GM12864 (cell line): ENCODE data around the gene LIME1.

Source experiments
- DNase-seq: peaks from one replicate; pipeline ENCODE4 v3.0.0-alpha.2; 2011; ENCODE audit warnings: low read depth
- H3K4me3 ChIP-seq: 2 replicates; pipeline ENCODE4 v1.5.1; 2011; ENCODE audit warnings: mild to moderate bottlenecking, low read depth, low read length, control low read depth
- TF ChIP-seq, protein P1 (sequence below): IDR thresholded peaks from 2 replicates; pipeline ENCODE4 v1.5.1; 2011; ENCODE audit warnings: low read depth, mild to moderate bottlenecking, moderate library complexity, low read length, control low read depth, inconsistent platforms; ENCODE audit errors: missing control alignments

LIME1 gene

DNA sequence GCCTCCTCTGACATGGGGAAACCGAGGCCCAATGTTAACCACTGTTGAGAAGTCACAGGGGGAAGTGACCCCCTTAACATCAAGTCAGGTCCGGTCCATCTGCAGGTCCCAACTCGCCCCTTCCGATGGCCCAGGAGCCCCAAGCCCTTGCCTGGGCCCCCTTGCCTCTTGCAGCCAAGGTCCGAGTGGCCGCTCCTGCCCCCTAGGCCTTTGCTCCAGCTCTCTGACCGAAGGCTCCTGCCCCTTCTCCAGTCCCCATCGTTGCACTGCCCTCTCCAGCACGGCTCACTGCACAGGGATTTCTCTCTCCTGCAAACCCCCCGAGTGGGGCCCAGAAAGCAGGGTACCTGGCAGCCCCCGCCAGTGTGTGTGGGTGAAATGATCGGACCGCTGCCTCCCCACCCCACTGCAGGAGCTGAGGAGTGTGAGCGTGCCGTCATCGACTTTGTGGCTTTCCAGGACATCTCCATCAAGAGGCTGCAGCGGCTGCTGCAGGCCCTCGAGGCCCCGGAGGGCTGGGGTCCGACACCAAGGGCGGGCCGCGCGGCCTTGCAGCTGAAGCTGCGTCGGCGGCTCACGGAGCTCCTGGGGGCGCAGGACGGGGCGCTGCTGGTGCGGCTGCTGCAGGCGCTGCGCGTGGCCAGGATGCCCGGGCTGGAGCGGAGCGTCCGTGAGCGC lies 38.5 kb upstream of the LIME1 start:
- no peak for DNase-seq
- TF ChIP-seq, protein P1, sequence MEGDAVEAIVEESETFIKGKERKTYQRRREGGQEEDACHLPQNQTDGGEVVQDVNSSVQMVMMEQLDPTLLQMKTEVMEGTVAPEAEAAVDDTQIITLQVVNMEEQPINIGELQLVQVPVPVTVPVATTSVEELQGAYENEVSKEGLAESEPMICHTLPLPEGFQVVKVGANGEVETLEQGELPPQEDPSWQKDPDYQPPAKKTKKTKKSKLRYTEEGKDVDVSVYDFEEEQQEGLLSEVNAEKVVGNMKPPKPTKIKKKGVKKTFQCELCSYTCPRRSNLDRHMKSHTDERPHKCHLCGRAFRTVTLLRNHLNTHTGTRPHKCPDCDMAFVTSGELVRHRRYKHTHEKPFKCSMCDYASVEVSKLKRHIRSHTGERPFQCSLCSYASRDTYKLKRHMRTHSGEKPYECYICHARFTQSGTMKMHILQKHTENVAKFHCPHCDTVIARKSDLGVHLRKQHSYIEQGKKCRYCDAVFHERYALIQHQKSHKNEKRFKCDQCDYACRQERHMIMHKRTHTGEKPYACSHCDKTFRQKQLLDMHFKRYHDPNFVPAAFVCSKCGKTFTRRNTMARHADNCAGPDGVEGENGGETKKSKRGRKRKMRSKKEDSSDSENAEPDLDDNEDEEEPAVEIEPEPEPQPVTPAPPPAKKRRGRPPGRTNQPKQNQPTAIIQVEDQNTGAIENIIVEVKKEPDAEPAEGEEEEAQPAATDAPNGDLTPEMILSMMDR: no peak
- no peak overlapping the region for H3K4me3 ChIP-seq

DNA sequence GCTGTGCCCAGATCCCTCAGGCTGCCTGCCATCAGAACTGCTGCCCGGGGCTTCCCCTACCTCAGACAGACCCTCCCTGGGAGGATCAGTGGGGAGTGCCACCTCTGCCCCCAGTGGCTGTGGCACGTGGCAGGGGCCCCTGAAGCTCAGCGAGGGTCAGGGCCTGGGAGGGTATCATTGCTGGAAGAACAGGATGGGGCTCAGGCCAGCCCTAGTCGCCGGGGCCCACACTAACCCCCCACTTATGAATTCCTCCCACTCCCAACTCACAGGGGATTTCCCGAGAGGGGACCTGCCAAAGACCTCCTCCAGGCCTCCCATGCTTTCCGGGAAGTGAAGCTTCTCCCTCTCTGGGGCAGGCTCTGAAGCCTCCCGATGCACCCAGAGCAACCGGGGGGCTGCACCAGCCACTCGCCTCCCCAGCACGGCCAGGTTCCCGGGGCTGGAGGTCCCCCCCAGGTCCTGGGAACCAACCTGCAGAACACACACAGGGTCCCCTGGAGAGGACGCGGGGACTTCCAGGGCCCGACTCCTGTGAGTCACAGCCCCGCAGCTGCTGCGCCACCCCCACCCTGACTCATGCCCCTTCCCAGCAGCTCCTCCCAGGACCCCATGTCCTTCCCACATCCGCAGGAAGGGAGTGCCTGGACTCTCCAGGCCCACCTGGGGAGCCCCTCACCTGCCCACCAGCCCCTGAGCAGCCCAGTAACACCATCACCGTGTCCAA lies 37.6 kb upstream of the LIME1 start:
- TF ChIP-seq, protein P1: no peak
- H3K4me3 ChIP-seq: no peak overlapping the region

DNA sequence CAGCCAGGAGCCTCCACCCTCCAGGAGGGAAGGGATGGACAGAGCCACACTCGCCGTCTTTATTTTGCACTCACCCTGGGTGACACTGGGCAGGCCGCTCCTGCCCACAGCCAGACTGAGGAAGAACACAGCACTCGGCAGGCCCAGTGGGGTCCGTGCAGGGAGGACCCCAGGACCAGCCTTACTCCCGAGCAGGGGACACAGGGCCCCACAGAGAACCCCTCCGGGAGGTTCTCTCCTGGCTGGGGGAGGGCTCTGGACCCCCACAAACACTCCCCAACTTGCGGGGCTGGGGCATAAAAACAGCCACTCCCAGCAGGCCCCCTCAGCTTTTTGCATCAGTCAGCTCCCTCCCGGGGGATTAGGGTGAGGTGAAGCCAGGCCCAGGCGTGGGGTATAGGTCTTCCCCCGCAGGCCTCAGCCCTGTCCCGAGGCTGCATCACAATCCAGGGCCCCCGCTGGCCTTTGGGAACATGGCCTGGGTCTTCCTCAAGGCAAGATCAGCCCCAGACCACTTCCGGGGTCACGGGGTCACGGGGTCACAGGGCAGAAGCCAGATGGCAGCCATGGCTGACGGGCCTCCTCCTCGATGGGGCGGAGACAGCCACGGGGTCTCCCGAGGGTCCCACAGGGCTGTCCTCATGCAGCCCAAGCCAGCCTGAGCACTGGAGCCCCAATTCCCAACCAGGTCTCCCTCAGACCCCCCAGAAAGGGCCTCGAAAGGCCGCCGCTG lies 36.8 kb upstream of the LIME1 start:
- H3K4me3 ChIP-seq: no peak overlapping the region
- TF ChIP-seq, protein P1: no peak
- no peak for DNase-seq

More for the DNA sequence above, 37.6 kb upstream of the LIME1 start:
- DNase-seq: no peak

DNA sequence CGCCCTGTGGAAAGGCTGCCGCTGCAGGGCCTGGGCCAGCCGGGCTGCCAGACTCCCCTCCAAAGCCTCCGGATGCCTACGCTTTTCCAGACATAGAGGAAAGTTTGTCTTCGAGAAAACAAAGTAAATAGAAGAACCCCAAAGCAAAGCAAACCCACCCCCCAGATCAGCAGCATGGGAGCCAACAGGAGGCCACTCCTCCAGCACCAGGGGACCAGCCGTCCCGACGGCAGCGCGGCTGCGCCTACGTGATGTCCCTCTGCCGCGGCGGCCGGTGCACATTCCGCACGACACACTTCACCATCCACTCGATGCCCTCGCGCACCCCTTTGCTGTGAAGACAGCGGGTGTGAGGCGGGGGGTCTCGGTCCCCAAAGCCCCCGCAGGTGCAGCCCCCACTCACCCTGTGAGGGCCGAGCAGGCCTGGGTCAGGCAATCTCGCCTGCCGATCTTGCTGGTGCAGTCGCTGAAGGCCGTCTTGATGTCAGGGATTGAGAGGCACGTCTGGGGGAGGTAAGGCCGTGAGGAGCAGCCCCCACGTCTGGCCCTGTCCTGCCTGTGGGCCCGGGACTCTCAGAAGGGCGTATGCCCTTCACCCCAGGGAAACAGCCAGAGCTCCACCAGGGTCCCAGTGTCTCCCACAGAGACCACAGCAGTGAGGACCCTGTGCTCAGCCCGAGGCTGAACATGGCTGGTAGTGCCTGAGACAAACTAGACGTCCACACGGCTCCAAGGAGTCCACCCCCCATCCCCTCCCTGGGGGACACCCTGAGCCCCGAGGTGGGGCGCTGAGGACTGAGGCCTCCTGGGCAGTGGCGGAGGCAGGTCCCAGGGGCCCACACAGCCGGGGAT lies 36.0 kb upstream of the LIME1 start:
- no peak for DNase-seq
- TF ChIP-seq, protein P1: no peak
- no peak overlapping the region for H3K4me3 ChIP-seq

DNA sequence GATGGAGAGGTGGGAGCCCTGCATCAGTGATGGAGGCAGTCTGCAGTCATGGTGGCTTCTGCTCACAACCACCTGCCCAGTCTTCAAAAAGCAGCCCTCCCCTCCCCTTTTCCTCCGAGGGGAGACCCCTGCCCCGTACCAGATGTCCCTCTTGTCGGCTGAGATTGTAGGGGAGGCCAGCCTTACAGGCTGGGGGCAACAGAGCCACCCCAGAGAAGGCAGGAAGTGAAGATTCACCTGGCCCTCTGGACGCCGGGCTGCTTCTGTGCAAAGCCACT lies 35.5 kb upstream of the LIME1 start:
- TF ChIP-seq, protein P1: no peak
- no peak for DNase-seq
- no peak overlapping the region for H3K4me3 ChIP-seq

DNA sequence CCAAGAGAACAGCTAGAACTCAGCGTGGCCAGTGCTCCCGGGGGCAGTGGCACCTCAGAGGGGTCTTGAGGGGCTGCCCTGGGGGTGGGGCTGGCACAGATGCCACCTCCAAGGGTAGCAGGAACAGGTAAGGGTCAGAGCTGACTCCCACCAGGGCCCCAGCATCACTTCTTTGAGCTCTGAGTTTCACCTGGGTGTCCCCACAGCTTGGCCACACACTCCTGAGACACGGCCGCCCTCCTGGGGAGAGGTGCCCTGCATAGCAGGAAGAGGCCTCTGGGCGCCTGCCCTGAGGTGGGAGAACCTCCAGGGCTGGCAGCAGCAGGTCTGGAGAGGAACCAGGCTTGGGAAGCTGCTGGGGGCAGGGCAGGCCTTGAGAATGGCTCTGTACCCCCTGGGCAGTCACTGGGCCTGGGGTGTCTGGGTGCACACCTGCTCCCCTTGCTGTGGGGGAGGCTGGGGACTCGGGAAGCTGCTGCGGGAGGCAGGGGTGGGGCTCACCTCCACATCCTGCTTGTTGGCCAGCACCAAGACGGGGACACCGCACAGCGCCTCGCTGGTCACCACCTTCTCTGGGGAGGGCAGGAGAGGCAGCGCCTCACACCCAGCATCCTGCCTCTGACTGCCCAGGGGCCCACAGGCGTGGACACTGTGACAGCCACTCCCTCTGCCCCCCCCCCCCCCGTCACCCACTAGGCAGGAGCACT lies 35.0 kb upstream of the LIME1 start:
- TF ChIP-seq, protein P1: no peak
- no peak for DNase-seq
- no peak overlapping the region for H3K4me3 ChIP-seq
